ENCODE results near the gene COG3. TPM values are rescaled to one million over a fixed set of nuclear protein-coding genes. Genes with fewer than 3 reads are reported as not detected.

The COG3 gene
- total and polyA plus RNA-seq, 4 donors, result 22.8 to 113 (median 38.2) TPM

GRCh38 chr13:45527699-45528462 is 63.1 kb downstream of the COG3 start:
- no peaks in the 10 kb centered on the region for H3K27me3 ChIP-seq (ENCODE audit: control insufficient read depth in 4 of 4, insufficient read depth in 4 of 4, low read length in 3 of 4)
- no peak for TF ChIP-seq HNF4A (conservative IDR thresholded peaks at IDR 0.05)
- no peak for TF ChIP-seq SP1 (IDR thresholded peaks at IDR 0.05)
- TF ChIP-seq FOXA1 (IDR thresholded peaks at IDR 0.05), result no peak
- TF ChIP-seq FOXA2 (IDR thresholded peaks at IDR 0.05), result no peak
- no peak for TF ChIP-seq JUND (IDR thresholded peaks at IDR 0.05)
- no peak for TF ChIP-seq EGR1 (IDR thresholded peaks at IDR 0.05; ENCODE audit: low read depth in 2 of 2)
- TF ChIP-seq GABPA (IDR thresholded peaks at IDR 0.05 in 1 of 2, conservative IDR thresholded peaks at IDR 0.05 in 1 of 2), result no peak
- no peak for TF ChIP-seq HNF4G (IDR thresholded peaks at IDR 0.05)
- no peak for TF ChIP-seq RAD21 (IDR thresholded peaks at IDR 0.05)
- TF ChIP-seq YY1 (IDR thresholded peaks at IDR 0.05), result no peak
- no peak for TF ChIP-seq TAF1 (conservative IDR thresholded peaks at IDR 0.05)
- peaks cover 0 to 3% (median 3%) of the 10 kb centered on the region in 4 donors for H3K4me1 ChIP-seq (ENCODE audit: control insufficient read depth in 4 of 4, insufficient read depth in 4 of 4, low read length in 3 of 4)
- no peaks in the 10 kb centered on the region for H3K9me3 ChIP-seq (ENCODE audit: control insufficient read depth in 4 of 4, low read length in 3 of 4)
- H3K36me3 ChIP-seq (ENCODE audit: control insufficient read depth in 4 of 4, insufficient read depth in 3 of 4, low read depth in 1 of 4, low read length in 3 of 4), result peaks cover 0 to 56% (median 48%) of the 10 kb centered on the region in 4 donors
- H3K4me3 ChIP-seq (ENCODE audit: low read depth in 1 of 3, low read length in 3 of 3), result no peak overlapping the region
- H3K9ac ChIP-seq (ENCODE audit: low read depth in 1 of 2, low read length in 2 of 2), result no peak overlapping the region
- 78% methylated on average over 6 of the region's 6 CpGs for WGBS
- no peak overlapping the region for H3K27ac ChIP-seq (ENCODE audit: low read depth in 1 of 2, low read length in 2 of 2)
- no peak for DNase-seq (ENCODE audit: low spot score)

DNA sequence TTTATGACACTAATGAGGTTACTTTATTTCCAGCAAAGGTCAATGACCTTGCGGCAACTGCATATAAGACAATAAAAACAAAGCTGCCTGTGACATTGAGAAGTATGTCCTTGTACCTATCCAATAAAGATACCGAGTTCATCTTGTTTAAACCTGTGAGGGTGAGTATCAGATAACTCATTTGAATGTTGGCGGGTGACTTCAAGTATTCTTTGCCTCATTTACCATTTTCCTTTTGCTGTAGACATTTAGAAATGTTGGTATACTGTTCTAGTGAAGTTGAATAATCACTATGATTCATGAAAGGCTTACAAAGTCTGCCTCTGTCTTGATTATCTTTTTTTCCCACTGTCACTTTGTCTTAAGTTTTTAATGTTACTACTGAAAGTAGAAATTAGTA is 65.0 kb downstream of the COG3 start:
- no peak overlapping the region for H3K4me3 ChIP-seq (ENCODE audit: low read depth in 1 of 3, low read length in 3 of 3)
- 92% methylated on average over 3 of the region's 3 CpGs for WGBS
- H3K4me1 ChIP-seq (ENCODE audit: control insufficient read depth in 4 of 4, insufficient read depth in 4 of 4, low read length in 3 of 4), result peaks cover 0 to 3% (median 3%) of the 10 kb centered on the region in 4 donors
- peaks cover 0 to 66% (median 53%) of the 10 kb centered on the region in 4 donors for H3K36me3 ChIP-seq (ENCODE audit: control insufficient read depth in 4 of 4, insufficient read depth in 3 of 4, low read depth in 1 of 4, low read length in 3 of 4)
- H3K9me3 ChIP-seq (ENCODE audit: control insufficient read depth in 4 of 4, low read length in 3 of 4), result no peaks in the 10 kb centered on the region
- no peaks in the 10 kb centered on the region for H3K27me3 ChIP-seq (ENCODE audit: control insufficient read depth in 4 of 4, insufficient read depth in 4 of 4, low read length in 3 of 4)
- H3K9ac ChIP-seq (ENCODE audit: low read depth in 1 of 2, low read length in 2 of 2), result no peak overlapping the region
- TF ChIP-seq ZBTB33 (IDR thresholded peaks at IDR 0.05), result no peak
- TF ChIP-seq YY1 (IDR thresholded peaks at IDR 0.05), result no peak
- no peak for TF ChIP-seq EGR1 (IDR thresholded peaks at IDR 0.05; ENCODE audit: low read depth in 2 of 2)
- no peak for TF ChIP-seq FOXA1 (IDR thresholded peaks at IDR 0.05)
- TF ChIP-seq RAD21 (IDR thresholded peaks at IDR 0.05), result no peak
- TF ChIP-seq FOXA2 (IDR thresholded peaks at IDR 0.05), result no peak
- no peak for TF ChIP-seq TAF1 (conservative IDR thresholded peaks at IDR 0.05)
- no peak for TF ChIP-seq CTCF (IDR thresholded peaks at IDR 0.05; ENCODE audit: low read depth, low read length, missing input control)
- TF ChIP-seq HNF4G (IDR thresholded peaks at IDR 0.05), result no peak
- TF ChIP-seq NR2F2 (IDR thresholded peaks at IDR 0.05), result no peak
- TF ChIP-seq JUND (IDR thresholded peaks at IDR 0.05), result no peak
- TF ChIP-seq HNF4A (conservative IDR thresholded peaks at IDR 0.05), result no peak
- TF ChIP-seq GABPA (IDR thresholded peaks at IDR 0.05 in 1 of 2, conservative IDR thresholded peaks at IDR 0.05 in 1 of 2), result no peak
- TF ChIP-seq MAX (IDR thresholded peaks at IDR 0.05), result no peak
- TF ChIP-seq RXRA (IDR thresholded peaks at IDR 0.05), result no peak
- TF ChIP-seq, protein P1, sequence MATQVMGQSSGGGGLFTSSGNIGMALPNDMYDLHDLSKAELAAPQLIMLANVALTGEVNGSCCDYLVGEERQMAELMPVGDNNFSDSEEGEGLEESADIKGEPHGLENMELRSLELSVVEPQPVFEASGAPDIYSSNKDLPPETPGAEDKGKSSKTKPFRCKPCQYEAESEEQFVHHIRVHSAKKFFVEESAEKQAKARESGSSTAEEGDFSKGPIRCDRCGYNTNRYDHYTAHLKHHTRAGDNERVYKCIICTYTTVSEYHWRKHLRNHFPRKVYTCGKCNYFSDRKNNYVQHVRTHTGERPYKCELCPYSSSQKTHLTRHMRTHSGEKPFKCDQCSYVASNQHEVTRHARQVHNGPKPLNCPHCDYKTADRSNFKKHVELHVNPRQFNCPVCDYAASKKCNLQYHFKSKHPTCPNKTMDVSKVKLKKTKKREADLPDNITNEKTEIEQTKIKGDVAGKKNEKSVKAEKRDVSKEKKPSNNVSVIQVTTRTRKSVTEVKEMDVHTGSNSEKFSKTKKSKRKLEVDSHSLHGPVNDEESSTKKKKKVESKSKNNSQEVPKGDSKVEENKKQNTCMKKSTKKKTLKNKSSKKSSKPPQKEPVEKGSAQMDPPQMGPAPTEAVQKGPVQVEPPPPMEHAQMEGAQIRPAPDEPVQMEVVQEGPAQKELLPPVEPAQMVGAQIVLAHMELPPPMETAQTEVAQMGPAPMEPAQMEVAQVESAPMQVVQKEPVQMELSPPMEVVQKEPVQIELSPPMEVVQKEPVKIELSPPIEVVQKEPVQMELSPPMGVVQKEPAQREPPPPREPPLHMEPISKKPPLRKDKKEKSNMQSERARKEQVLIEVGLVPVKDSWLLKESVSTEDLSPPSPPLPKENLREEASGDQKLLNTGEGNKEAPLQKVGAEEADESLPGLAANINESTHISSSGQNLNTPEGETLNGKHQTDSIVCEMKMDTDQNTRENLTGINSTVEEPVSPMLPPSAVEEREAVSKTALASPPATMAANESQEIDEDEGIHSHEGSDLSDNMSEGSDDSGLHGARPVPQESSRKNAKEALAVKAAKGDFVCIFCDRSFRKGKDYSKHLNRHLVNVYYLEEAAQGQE (IDR thresholded peaks at IDR 0.05), result no peak
- TF ChIP-seq SP1 (IDR thresholded peaks at IDR 0.05), result no peak
- TF ChIP-seq, protein P2, sequence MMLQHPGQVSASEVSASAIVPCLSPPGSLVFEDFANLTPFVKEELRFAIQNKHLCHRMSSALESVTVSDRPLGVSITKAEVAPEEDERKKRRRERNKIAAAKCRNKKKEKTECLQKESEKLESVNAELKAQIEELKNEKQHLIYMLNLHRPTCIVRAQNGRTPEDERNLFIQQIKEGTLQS (IDR thresholded peaks at IDR 0.05), result no peak
- no peak overlapping the region for H3K27ac ChIP-seq (ENCODE audit: low read depth in 1 of 2, low read length in 2 of 2)
- no peak for DNase-seq (ENCODE audit: low spot score)
